Measurements from ENCODE around the gene RUNX2.

The RUNX2 gene

GRCh38 chr6:45430590-45431202 is 102.6 kb downstream of the RUNX2 start:
- Histone ChIP-seq H3K79me2 (ENCODE audit: insufficient read depth, low read length) (no peaks in the 10 kb centered on the region), H3K4me1 (ENCODE audit: insufficient read depth, low read length, severe bottlenecking) (no peaks in the 10 kb centered on the region), H3K9me2 (ENCODE audit: low read depth, low read length) (0 out of 2 replicates have a peak, but pooled peaks cover 3% of the 10 kb centered on the region)

GRCh38 chr6:45431317-45432065 is 103.4 kb downstream of the RUNX2 start:
- H3K9me3 ChIP-seq (ENCODE audit: low read length): no peaks in the 10 kb centered on the region
- H4K20me1 ChIP-seq (ENCODE audit: insufficient read depth, low read length): no peaks in the 10 kb centered on the region
- H3K4me2 ChIP-seq (ENCODE audit: low read length): no peak overlapping the region
- H3K27me3 ChIP-seq (ENCODE audit: insufficient read depth, low read length): no peaks in the 10 kb centered on the region
- H3K79me2 ChIP-seq (ENCODE audit: insufficient read depth, low read length): no peaks in the 10 kb centered on the region
- H3F3A ChIP-seq (ENCODE audit: insufficient read depth, low read length): no peaks in the 10 kb centered on the region
- 0 out of 2 replicates have a peak, but pooled peaks cover 3% of the 10 kb centered on the region for H3K9me2 ChIP-seq (ENCODE audit: low read depth, low read length)
- no peak overlapping the region for H3K4me3 ChIP-seq (ENCODE audit: low read depth, low read length, poor library complexity, severe bottlenecking)
- no peaks in the 10 kb centered on the region for H3K4me1 ChIP-seq (ENCODE audit: insufficient read depth, low read length, severe bottlenecking)
- TF ChIP-seq EZH2 (IDR thresholded peaks at IDR 0.05; ENCODE audit: borderline replicate concordance, low read length) (no peak), CTCF (IDR thresholded peaks at IDR 0.05; ENCODE audit: low read length) (no peak)
- no peak overlapping the region for H2AFZ ChIP-seq (ENCODE audit: low read length)
- no peaks in the 10 kb centered on the region for H3K36me3 ChIP-seq (ENCODE audit: insufficient read depth, low read length)
- H3K27ac ChIP-seq (ENCODE audit: low read depth, low read length, poor library complexity, severe bottlenecking): no peak overlapping the region
- H3K9ac ChIP-seq (ENCODE audit: low read length): no peak overlapping the region

More at GRCh38 chr6:45430590-45431202, 102.6 kb downstream of the RUNX2 start:
- Histone ChIP-seq H3F3A (ENCODE audit: insufficient read depth, low read length) (no peaks in the 10 kb centered on the region), H3K36me3 (ENCODE audit: insufficient read depth, low read length) (no peaks in the 10 kb centered on the region), H3K4me2 (ENCODE audit: low read length) (no peak overlapping the region), H3K27ac (ENCODE audit: low read depth, low read length, poor library complexity, severe bottlenecking) (no peak overlapping the region), H4K20me1 (ENCODE audit: insufficient read depth, low read length) (no peaks in the 10 kb centered on the region), H3K9me3 (ENCODE audit: low read length) (no peaks in the 10 kb centered on the region), H3K4me3 (ENCODE audit: low read depth, low read length, poor library complexity, severe bottlenecking) (no peak overlapping the region), H3K27me3 (ENCODE audit: insufficient read depth, low read length) (no peaks in the 10 kb centered on the region), H2AFZ (ENCODE audit: low read length) (no peak overlapping the region), H3K9ac (ENCODE audit: low read length) (no peak overlapping the region)
- TF ChIP-seq CTCF (IDR thresholded peaks at IDR 0.05; ENCODE audit: low read length) (no peak), EZH2 (IDR thresholded peaks at IDR 0.05; ENCODE audit: borderline replicate concordance, low read length) (no peak)

- H3K4me3 ChIP-seq (ENCODE audit: low read depth, low read length, poor library complexity, severe bottlenecking): no peak overlapping the region
- H3K4me2 ChIP-seq (ENCODE audit: low read length): no peak overlapping the region
- TF ChIP-seq CTCF (IDR thresholded peaks at IDR 0.05; ENCODE audit: low read length) (no peak), EZH2 (IDR thresholded peaks at IDR 0.05; ENCODE audit: borderline replicate concordance, low read length) (no peak)
- H3K9me3 ChIP-seq (ENCODE audit: low read length): no peaks in the 10 kb centered on the region
- H4K20me1 ChIP-seq (ENCODE audit: insufficient read depth, low read length): no peaks in the 10 kb centered on the region
- H3K36me3 ChIP-seq (ENCODE audit: insufficient read depth, low read length): no peaks in the 10 kb centered on the region
- H2AFZ ChIP-seq (ENCODE audit: low read length): no peak overlapping the region
- H3F3A ChIP-seq (ENCODE audit: insufficient read depth, low read length): no peaks in the 10 kb centered on the region
- H3K4me1 ChIP-seq (ENCODE audit: insufficient read depth, low read length, severe bottlenecking): no peaks in the 10 kb centered on the region
- no peak overlapping the region for H3K27ac ChIP-seq (ENCODE audit: low read depth, low read length, poor library complexity, severe bottlenecking)
- no peaks in the 10 kb centered on the region for H3K27me3 ChIP-seq (ENCODE audit: insufficient read depth, low read length)
- H3K9ac ChIP-seq (ENCODE audit: low read length): no peak overlapping the region
- H3K9me2 ChIP-seq (ENCODE audit: low read depth, low read length): 0 out of 2 replicates have a peak, but pooled peaks cover 3% of the 10 kb centered on the region
- no peaks in the 10 kb centered on the region for H3K79me2 ChIP-seq (ENCODE audit: insufficient read depth, low read length)
Observed at GRCh38 chr6:45432977-45433376, 104.8 kb downstream of the RUNX2 start.

Data from OCI-LY1 (cell line).